Muscle of leg (tissue), 11 donors: ENCODE measurements around the gene AMPD2. TPM values are rescaled to one million over a fixed set of nuclear protein-coding genes. Genes with fewer than 3 reads are reported as not detected.
A peak's percentile ranks its signal among the peaks of the same experiment; 100 is the strongest.

Source experiments
- DNase-seq: peaks from one replicate; pipeline ENCODE4 v3.0.0; 2013
- H3K27ac ChIP-seq: one replicate; pipeline ENCODE4 v1.5.1; 2013; ENCODE audit warnings: mild to moderate bottlenecking, low read length, control low read depth
- H3K27me3 ChIP-seq: one replicate; pipeline ENCODE4 v1.6.1; 2013; ENCODE audit warnings: low read length; ENCODE audit not compliant: control insufficient read depth, insufficient read depth
- H3K36me3 ChIP-seq: one replicate; pipeline ENCODE4 v1.6.1; 2013; ENCODE audit warnings: low read length; ENCODE audit not compliant: control insufficient read depth, insufficient read depth
- H3K4me1 ChIP-seq: one replicate; pipeline ENCODE4 v1.6.1; 2013; ENCODE audit warnings: low read length; ENCODE audit not compliant: control insufficient read depth, insufficient read depth
- H3K4me3 ChIP-seq: one replicate; pipeline ENCODE4 v1.5.1; 2013; ENCODE audit warnings: low read length, control low read depth
- H3K9me3 ChIP-seq: replicated peaks from 2 replicates; pipeline ENCODE4 v1.6.1; 2013; ENCODE audit warnings: low read depth, low read length; ENCODE audit not compliant: control insufficient read depth
- WGBS: methylation state at CpG from one replicate; pipeline ENCODE4 v1.1.5; 2013; ENCODE audit warnings: missing lambda C conversion rate; ENCODE audit not compliant: insufficient coverage; 5-methylcytosine and 5-hydroxymethylcytosine counted together
- polyA plus RNA-seq, 8 donors: library from polyadenylated mRNA; unstranded; fragments of 120-200 nt; gene quantifications; one replicate each; pipeline versions ENCODE4 v1.2.1 to v1.2.3, GENCODE V29; 2013; ENCODE audit warnings: inconsistent platforms in 1 of 8, low replicate concordance in 1 of 8; ENCODE audit not compliant: insufficient read length in 8 of 8, insufficient read depth in 1 of 8
- total RNA-seq: library from RNA; stranded (reverse); fragments of 120-200 nt; gene quantifications from one replicate; pipeline ENCODE4 v1.2.4, GENCODE V29; 2013

The AMPD2 gene
- total and polyA plus RNA-seq, 9 donors = 24.6 to 45.0 (median 33.7) TPM

DNA sequence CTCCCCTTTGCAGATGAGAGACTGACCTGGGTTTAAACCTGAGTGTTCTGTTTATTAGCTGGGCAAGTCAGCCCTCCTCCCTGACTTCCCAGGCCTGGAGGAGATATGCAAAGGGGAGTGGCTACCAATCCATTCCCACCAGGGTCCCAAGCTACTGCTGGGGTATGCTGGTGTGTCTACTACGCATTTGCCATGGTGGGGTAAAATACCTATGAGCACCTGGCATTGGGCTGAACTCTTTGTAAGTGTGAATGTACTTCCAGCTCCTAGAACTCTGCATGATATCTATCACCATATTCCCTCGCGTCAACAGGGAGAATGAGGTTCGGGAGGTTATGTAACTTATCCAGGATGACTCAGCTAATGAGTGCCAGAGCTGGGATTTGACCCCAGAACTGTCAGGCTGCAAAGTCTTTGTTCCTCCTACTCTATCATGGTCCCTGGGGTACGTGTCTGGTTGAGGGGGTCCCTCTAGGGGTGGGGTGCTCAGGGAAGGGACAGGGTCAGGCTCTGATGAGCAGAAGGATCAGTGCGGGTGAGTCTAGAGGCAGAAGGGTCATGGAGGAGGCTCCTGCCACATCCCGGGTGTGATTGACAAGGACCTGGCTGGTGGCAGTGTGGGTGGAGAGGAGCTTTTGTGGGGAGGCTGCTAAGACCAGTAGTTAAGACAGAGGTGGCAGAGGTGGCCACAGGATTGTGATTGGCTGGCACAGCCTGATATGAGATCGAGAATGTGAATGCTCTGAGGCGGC is 16.7 kb downstream of the AMPD2 start:
- peaks cover 4% of the 10 kb centered on the region for H3K36me3 ChIP-seq
- peaks cover 28% of the 10 kb centered on the region for H3K4me1 ChIP-seq
- 40% methylated on average over 2 of the region's 9 CpGs for WGBS
- no peaks in the 10 kb centered on the region for H3K27me3 ChIP-seq
- no peak for DNase-seq
- H3K9me3 ChIP-seq = no peaks in the 10 kb centered on the region
- no peak overlapping the region for H3K27ac ChIP-seq
- no peak overlapping the region for H3K4me3 ChIP-seq

DNA sequence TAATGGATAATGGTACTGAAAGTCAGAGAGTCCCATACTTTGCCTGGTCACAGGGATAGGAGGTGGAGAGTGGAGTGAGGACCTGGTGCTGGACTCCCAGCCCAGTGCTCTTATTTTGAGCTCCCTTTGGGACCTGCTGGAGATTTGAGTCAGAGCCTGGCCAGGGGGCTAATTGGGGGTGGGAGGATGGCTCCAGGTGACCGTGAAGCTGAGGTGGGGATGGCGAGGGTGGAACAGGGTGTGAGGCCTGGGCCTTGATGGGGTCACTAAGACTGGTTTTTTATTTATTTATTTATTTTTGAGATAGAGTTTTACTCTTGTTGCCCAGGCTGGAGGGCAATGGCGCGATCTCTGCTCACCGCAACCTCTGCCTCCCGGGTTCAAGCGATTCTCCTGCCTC is 17.8 kb downstream of the AMPD2 start:
- peaks cover 3% of the 10 kb centered on the region for H3K36me3 ChIP-seq
- DNase-seq = no peak
- no CpG with 5 or more reads among the region's 7 CpGs for WGBS

DNA sequence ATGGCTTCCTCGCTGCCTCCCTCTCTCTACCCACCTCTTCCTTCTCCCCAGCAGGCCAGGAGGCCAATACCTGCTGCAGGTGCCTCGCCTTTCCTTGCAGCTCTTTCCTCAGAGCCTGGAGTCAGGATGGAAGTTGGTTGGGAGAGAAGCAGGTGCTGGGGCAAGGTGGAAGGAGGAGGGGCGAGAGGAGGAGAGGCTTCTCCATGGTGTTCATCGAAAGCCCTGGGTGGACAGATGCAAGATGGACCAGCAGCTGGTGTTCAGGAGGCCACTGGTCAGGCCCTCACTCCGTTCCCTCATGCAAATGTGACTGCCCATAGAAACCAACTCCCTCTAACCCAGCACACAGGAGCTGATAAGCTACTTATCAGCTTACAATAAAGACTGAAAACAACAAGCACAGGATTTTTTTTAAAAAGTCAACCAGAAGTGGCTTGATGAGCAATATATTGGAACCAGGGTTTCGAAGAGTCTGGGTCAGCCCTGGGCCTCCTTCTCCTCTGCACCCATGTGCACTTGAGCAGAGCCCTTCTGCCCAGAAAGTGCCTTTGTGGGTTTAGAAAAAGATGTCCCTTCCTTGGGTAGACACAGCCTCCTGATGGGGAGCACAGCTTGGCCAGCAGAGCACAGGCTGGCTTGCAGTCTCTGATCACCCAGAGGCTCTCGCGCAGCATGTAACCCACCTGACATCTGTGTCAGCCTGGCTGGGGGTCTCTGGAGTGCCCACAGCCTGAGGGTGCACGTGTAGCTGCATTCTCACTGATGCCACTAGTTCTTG is 19.6 kb downstream of the AMPD2 start:
- WGBS = 87% methylated on average over 5 of the region's 9 CpGs
- DNase-seq = no peak

More for the DNA sequence above, 17.8 kb downstream of the AMPD2 start:
- Histone ChIP-seq H3K4me3 (no peak overlapping the region), H3K9me3 (no peaks in the 10 kb centered on the region), H3K27ac (no peak overlapping the region), H3K27me3 (no peaks in the 10 kb centered on the region), H3K4me1 (peaks cover 18% of the 10 kb centered on the region)

DNA sequence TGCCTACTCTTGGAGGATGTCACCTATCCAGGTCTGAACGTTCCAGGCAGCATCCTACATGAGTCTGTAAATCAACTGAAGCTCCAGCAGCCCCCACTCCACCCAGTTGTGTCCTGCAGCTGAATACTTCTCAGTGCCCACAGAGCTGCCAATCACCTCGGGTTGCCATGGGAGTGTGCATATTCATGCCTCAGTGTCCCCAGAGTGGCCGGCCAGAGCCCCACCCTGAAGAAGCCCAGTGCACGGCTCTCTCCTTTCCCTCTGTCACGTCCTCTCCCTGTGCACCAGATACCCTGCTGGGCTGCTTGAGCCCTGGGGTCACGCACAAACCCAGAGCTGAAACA is 20.2 kb downstream of the AMPD2 start:
- DNase-seq = no peak
- no peaks in the 10 kb centered on the region for H3K27me3 ChIP-seq
- WGBS = 50% methylated on average over 5 of the region's 6 CpGs
- H3K4me3 ChIP-seq = no peak overlapping the region
- H3K4me1 ChIP-seq = peaks cover 16% of the 10 kb centered on the region
- no peak overlapping the region for H3K27ac ChIP-seq
- no peaks in the 10 kb centered on the region for H3K9me3 ChIP-seq
- H3K36me3 ChIP-seq = no peaks in the 10 kb centered on the region

More for the DNA sequence above, 19.6 kb downstream of the AMPD2 start:
- no peaks in the 10 kb centered on the region for H3K9me3 ChIP-seq
- no peak overlapping the region for H3K4me3 ChIP-seq
- H3K36me3 ChIP-seq = no peaks in the 10 kb centered on the region
- H3K27ac ChIP-seq = no peak overlapping the region
- no peaks in the 10 kb centered on the region for H3K27me3 ChIP-seq
- H3K4me1 ChIP-seq = peaks cover 16% of the 10 kb centered on the region

DNA sequence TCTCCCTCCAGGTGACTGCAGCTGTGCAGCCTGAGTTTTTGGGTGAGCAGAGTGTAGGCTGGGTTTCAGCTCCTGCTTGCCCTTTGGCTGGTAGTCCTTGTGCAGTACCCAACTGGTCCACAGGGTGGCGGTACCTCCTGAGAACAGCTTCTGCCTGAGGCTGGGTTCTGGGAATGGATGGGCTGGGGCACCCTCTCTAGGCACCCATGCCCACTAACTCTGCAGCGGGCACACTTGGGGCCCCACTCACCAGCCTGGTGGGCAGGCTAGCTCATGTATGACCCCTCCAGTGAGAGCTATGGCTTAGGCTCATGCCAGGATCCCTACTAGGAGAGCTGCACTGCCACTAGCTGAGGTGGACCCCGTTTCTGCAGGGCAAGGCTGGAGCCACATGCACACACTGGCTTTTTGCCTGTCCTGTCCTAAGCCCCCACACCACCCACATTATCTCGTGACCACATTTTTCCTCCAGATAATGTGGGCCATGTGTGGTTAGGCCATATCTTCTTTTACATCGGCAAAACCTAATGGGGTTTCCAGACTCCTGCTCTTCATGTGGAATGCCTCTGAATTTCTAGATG is 20.7 kb downstream of the AMPD2 start:
- WGBS = 45% methylated on average over 2 of the region's 5 CpGs
- Histone ChIP-seq H3K36me3 (no peaks in the 10 kb centered on the region), H3K9me3 (no peaks in the 10 kb centered on the region), H3K27me3 (no peaks in the 10 kb centered on the region), H3K4me3 (no peak overlapping the region), H3K4me1 (peaks cover 16% of the 10 kb centered on the region), H3K27ac (no peak overlapping the region)
- DNase-seq = peak; percentile 62

DNA sequence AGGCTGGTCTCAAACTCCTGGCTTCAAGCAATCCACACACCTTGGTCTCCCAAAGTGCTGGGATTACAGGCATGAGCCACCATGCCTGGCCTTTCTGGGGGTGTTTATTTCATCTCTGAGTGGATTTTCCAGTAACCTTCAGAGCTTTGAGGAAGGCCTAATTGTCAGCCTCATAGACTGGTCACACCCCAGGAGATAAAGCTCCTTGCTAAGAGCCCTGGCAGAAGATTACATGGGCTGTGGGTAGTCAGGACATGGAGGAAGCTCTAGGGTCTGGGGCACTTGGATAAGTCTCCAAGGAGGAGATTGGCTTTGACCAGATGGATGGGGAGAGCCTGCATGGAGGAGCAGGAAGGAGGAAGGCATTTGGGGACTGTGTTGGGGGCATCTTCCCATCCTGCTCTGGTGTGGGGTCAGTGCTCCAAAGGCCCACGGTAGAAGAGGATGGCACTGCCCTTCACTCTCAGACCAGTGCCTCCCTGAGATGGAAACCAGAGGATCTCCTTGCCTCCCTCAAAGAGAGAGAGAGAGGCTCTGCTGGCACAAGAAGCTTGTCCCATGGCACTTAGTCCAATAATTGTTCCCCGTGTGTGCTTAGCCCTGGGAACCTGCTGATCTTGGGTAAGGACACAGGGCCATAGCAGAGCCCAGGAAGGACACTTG is 21.6 kb downstream of the AMPD2 start:
- 78% methylated on average over 1 of the region's 2 CpGs for WGBS
- Histone ChIP-seq H3K4me3 (no peak overlapping the region), H3K27ac (no peak overlapping the region), H3K4me1 (peaks cover 11% of the 10 kb centered on the region), H3K36me3 (no peaks in the 10 kb centered on the region), H3K9me3 (no peaks in the 10 kb centered on the region), H3K27me3 (no peaks in the 10 kb centered on the region)
- no peak for DNase-seq

DNA sequence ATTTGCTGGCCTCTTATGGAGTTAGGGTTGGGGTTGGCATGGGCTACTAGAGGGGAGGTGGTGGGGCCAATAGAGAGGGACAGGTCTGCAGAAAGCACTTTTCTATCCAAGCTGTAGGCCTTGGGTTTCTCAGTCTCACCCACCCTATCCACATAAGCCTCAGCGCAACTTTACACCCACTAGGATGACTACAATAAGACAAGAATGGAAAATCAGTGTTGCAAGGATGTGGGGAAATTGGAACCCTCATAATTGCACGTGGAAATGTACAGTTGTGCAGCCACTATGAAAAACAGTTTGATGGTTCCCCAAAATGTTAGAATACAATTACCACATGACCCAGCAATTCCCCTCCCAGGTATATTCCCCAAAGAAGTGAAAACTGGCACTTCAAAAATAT is 22.2 kb downstream of the AMPD2 start:
- Histone ChIP-seq H3K4me1 (peaks cover 10% of the 10 kb centered on the region), H3K36me3 (no peaks in the 10 kb centered on the region), H3K4me3 (no peak overlapping the region), H3K27ac (no peak overlapping the region), H3K9me3 (no peaks in the 10 kb centered on the region), H3K27me3 (no peaks in the 10 kb centered on the region)
- no CpG with 5 or more reads among the region's 2 CpGs for WGBS
- DNase-seq = no peak

DNA sequence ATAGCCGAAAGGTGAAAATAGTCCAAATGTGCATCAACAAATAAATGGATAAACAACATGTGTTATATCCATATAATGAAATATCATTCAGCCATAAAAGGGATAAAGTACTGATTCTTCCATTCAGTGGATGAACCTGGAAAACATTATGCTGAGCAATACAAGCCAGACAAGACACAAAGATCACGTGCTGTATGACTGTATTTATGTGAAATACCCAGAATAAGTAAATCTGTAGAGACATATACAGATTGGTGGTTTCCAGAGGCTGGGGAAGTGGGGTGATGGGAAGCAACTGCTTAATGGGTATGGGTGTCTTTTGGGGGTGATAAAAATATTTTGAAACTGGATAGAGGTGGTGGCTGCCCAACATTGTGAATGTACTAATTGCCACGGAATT is 23.0 kb downstream of the AMPD2 start:
- peak; percentile 80 for DNase-seq

DNA sequence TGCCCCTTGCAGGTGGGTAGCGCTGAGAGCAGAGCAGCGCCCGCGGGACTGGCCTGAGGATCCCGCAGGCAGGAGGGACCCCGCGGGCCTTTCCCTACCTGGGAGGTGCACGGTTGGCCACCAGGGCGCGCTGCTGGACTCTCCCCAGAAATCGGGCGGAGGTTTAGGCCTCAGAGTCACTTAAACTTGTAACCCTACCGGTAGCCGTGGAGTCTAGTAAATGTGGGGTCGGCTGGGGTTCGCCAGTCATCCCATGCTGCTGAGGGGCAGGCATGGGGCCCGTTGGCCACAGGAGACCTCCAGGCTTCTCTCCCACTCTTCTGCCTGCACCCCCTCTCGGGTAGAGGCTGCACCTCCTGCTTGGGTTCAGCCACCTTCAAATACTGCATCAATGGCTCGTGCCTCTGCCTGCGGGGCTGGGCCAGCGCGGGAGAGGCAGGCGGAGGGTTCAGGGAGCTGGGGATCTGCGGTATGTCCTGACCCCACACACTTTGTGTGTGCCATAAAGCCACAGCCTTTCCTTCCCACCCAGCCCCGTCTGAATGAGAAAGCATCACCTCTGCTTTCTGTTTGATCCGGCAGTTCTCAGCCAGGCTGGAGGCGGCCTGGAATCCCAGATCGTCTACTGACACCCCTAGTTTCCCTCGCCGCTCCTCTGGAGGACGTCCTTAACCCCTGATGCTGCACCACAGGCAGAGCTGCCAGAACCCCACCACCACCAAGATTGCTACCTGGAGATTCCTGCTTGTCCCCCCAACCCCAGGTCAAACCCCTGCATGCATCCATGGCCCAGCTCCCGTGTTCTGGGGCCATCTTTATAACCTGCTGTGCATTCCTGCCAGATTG is 24.0 kb downstream of the AMPD2 start:
- Histone ChIP-seq H3K27ac (no peak overlapping the region), H3K27me3 (no peaks in the 10 kb centered on the region), H3K4me1 (peaks cover 10% of the 10 kb centered on the region), H3K36me3 (no peaks in the 10 kb centered on the region), H3K4me3 (no peak overlapping the region), H3K9me3 (no peaks in the 10 kb centered on the region)
- peak; percentile 73 for DNase-seq
- 34% methylated on average over 30 of the region's 32 CpGs for WGBS

More for the DNA sequence above, 23.0 kb downstream of the AMPD2 start:
- 40% methylated on average over 1 of the region's 3 CpGs for WGBS
- Histone ChIP-seq H3K36me3 (no peaks in the 10 kb centered on the region), H3K4me3 (no peak overlapping the region), H3K27me3 (no peaks in the 10 kb centered on the region), H3K4me1 (peaks cover 10% of the 10 kb centered on the region), H3K9me3 (no peaks in the 10 kb centered on the region), H3K27ac (no peak overlapping the region)
